PC-3 (cell line): ENCODE measurements around the gene LMO1. TPM values are rescaled to one million over a fixed set of nuclear protein-coding genes. Genes with fewer than 3 reads are reported as not detected.

Experiments used
- ATAC-seq: fragments of 200-7000 bp; cut with Tn5 transposase; 2 replicates; pipeline ENCODE4 v1.9.1; 2020; ENCODE audit warnings: mild to moderate bottlenecking, moderate library complexity
- BruUV-seq: library from RNA; stranded (reverse); fragments of 400-500 nt; replicated peaks from 2 replicates; lab custom pipeline; 2021; lab: Mats Ljungman, UMichigan
- CTCF ChIA-PET: fragments of 300-600 bp; sonication (Branson Sonifier 250); formaldehyde crosslinking; loops from one replicate; lab custom pipeline; 2022; ENCODE audit warnings: antibody characterized with exemption; lab: Charles Lee
- POLR2A ChIA-PET: fragments of 300-600 bp; sonication (Branson Sonifier 250); formaldehyde crosslinking; loops from one replicate; lab custom pipeline; 2022; ENCODE audit warnings: antibody characterized with exemption; ENCODE audit not compliant: unreplicated experiment; lab: Charles Lee
- DNase-seq: peaks from one replicate; pipeline ENCODE4 v3.0.0-alpha.2; 2015
- H2AFZ ChIP-seq: fragments of 300-600 bp; sonication (generic); 2 replicates; pipeline ENCODE4 v1.6.0; 2016; ENCODE audit warnings: antibody characterized with exemption, low read length
- H3F3A ChIP-seq: fragments of 300-600 bp; sonication (generic); one replicate; pipeline ENCODE4 v1.6.0; 2017; ENCODE audit warnings: antibody characterized with exemption, low read length, control low read depth, mild to moderate bottlenecking; ENCODE audit not compliant: unreplicated experiment
- H3K27ac ChIP-seq: fragments of 300-600 bp; sonication (generic); 2 replicates; pipeline ENCODE4 v1.5.1; 2016; ENCODE audit warnings: mild to moderate bottlenecking, low read length
- H3K27me3 ChIP-seq: fragments of 300-600 bp; sonication (generic); 2 replicates; pipeline ENCODE4 v1.6.1; 2016; ENCODE audit warnings: low read length, mixed read lengths
- H3K36me3 ChIP-seq: fragments of 300-600 bp; sonication (generic); 2 replicates; pipeline ENCODE4 v1.6.1; 2016; ENCODE audit warnings: low read depth, mixed run types, low read length, mixed read lengths
- H3K4me1 ChIP-seq: fragments of 300-600 bp; sonication (generic); 2 replicates; pipeline ENCODE4 v1.5.1; 2016; ENCODE audit warnings: low read length; ENCODE audit not compliant: insufficient read depth
- H3K4me2 ChIP-seq: fragments of 300-600 bp; sonication (generic); 2 replicates; pipeline ENCODE4 v1.6.0; 2016; ENCODE audit warnings: low read length
- H3K4me3 ChIP-seq: fragments of 300-600 bp; sonication (generic); 2 replicates; pipeline ENCODE4 v1.5.1; 2016; ENCODE audit warnings: mild to moderate bottlenecking, low read length, mixed read lengths
- H3K79me2 ChIP-seq: fragments of 300-600 bp; sonication (generic); 2 replicates; pipeline ENCODE4 v1.6.1; 2017; ENCODE audit warnings: low read length, mixed read lengths
- H3K9ac ChIP-seq: fragments of 300-600 bp; sonication (generic); 2 replicates; pipeline ENCODE4 v1.6.0; 2016; ENCODE audit warnings: mild to moderate bottlenecking, low read length
- H3K9me2 ChIP-seq: fragments of 300-600 bp; sonication (generic); replicated peaks from 2 replicates; pipeline ENCODE4 v1.6.1; 2016; ENCODE audit warnings: mixed run types, low read length, mixed read lengths
- H3K9me3 ChIP-seq: fragments of 300-600 bp; sonication (generic); 2 replicates; pipeline ENCODE4 v1.6.1; 2016; ENCODE audit warnings: low read length, mixed read lengths
- H4K20me1 ChIP-seq: fragments of 300-600 bp; sonication (generic); 2 replicates; pipeline ENCODE4 v1.6.1; 2016; ENCODE audit warnings: low read length, mixed read lengths
- CTCF ChIP-seq: fragments of 300-600 bp; sonication (generic); conservative IDR thresholded peaks from 2 replicates; pipeline ENCODE4 v1.5.1; 2017; ENCODE audit warnings: antibody characterized with exemption, low read depth, mild to moderate bottlenecking, low read length
- EZH2 ChIP-seq: fragments of 300-600 bp; sonication (generic); IDR thresholded peaks from one replicate; pipeline ENCODE4 v1.6.1; 2017; ENCODE audit warnings: antibody characterized with exemption, mild to moderate bottlenecking, low read length; ENCODE audit not compliant: unreplicated experiment
- EZH2phosphoT487 ChIP-seq: fragments of 300-600 bp; sonication (generic); IDR thresholded peaks from 2 replicates; pipeline ENCODE4 v1.6.1; 2018; ENCODE audit warnings: mild to moderate bottlenecking, antibody characterized with exemption, low read length, borderline replicate concordance
- intact Hi-C: fragments of 100-400 bp; cut with micrococcal nuclease; formaldehyde crosslinking; loops from 2 replicates; pipeline ENCODE4 v1.9.0; 2023
- total RNA-seq: library from RNA; depleted of rRNA; stranded (reverse); fragments of >200 nt; gene quantifications from 2 replicates; pipeline ENCODE4 v1.2.3, GENCODE V29; 2014

The LMO1 gene
- total RNA-seq, 1 experiment from 2014 or later, result 0.15 TPM

- peak overlapping the region; percentile 20; the same call in 1 of the 2 replicates for H3K4me2 ChIP-seq
- no peaks in the 10 kb centered on the region for H3F3A ChIP-seq
- H3K9me3 ChIP-seq, result no peaks in the 10 kb centered on the region
- H3K36me3 ChIP-seq, result no peaks in the 10 kb centered on the region
- intact Hi-C loops, result no loop called here
- ATAC-seq (peak; percentile 27), DNase-seq (peak; percentile 72)
- CTCF ChIA-PET, result interaction anchor here (0.6 to 1.1 kb wide), 3 partner anchors 153 to 737 kb away, joined by 3 to 4 read pairs (median 4); partner anchors contain the start of gene TMEM9B
- H2AFZ ChIP-seq, result no peak overlapping the region
- H3K27ac ChIP-seq, result peak overlapping the region; percentile 39
- no peaks in the 10 kb centered on the region for H3K9me2 ChIP-seq
- H3K9ac ChIP-seq, result no peak overlapping the region
- H3K4me3 ChIP-seq, result no peak overlapping the region
- BruUV-seq, result no TSS peak
- H3K27me3 ChIP-seq, result no peaks in the 10 kb centered on the region
- TF ChIP-seq EZH2 (no peak), EZH2phosphoT487 (no peak), CTCF (no peak)
- no peaks in the 10 kb centered on the region for H4K20me1 ChIP-seq
- POLR2A ChIA-PET, result no interaction called here
- H3K4me1 ChIP-seq, result peaks cover 32% of the 10 kb centered on the region
- no peaks in the 10 kb centered on the region for H3K79me2 ChIP-seq
These were observed 36.2 kb downstream of the LMO1 start for GRCh38 chr11:8227156-8228152.

GRCh38 chr11:8225589-8226036 lies 38.1 kb downstream of the LMO1 start:
- CTCF ChIA-PET, result no interaction called here
- Histone ChIP-seq H3K36me3 (no peaks in the 10 kb centered on the region), H3K4me1 (peaks cover 32% of the 10 kb centered on the region), H3K27me3 (peaks cover 8% of the 10 kb centered on the region; the same call in 1 of the 2 replicates), H2AFZ (0 out of 2 replicates have a peak overlapping the region, but pooled peaks have one; percentile 45), H3K79me2 (no peaks in the 10 kb centered on the region), H4K20me1 (no peaks in the 10 kb centered on the region), H3K4me3 (no peak overlapping the region), H3F3A (no peaks in the 10 kb centered on the region), H3K9me2 (no peaks in the 10 kb centered on the region), H3K9ac (no peak overlapping the region), H3K4me2 (no peak overlapping the region), H3K27ac (no peak overlapping the region), H3K9me3 (no peaks in the 10 kb centered on the region)
- no TSS peak for BruUV-seq
- ATAC-seq, result peak; percentile 57
- intact Hi-C loops, result loop anchor here (1.0 kb wide), 2 partner anchors 38 to 341 kb away; partner anchors contain the start of gene LMO1
- DNase-seq, result peak; percentile 70
- TF ChIP-seq CTCF, result peak; percentile 93
- TF ChIP-seq EZH2, result no peak
- TF ChIP-seq EZH2phosphoT487, result no peak
- POLR2A ChIA-PET, result no interaction called here
